Measurements from ENCODE around the gene SYNGR2. TPM values are rescaled to one million over a fixed set of nuclear protein-coding genes. Genes with fewer than 3 reads are reported as not detected.

The SYNGR2 gene
- total RNA-seq, 1 donor from 2014 or later, result 41.9 TPM

- Histone ChIP-seq H3K36me3 (ENCODE audit: control insufficient read depth, insufficient read depth, low read length) (no peaks in the 10 kb centered on the region), H3K27me3 (ENCODE audit: control insufficient read depth, insufficient read depth, low read length) (no peaks in the 10 kb centered on the region), H3K4me3 (ENCODE audit: low read depth, low read length) (no peak overlapping the region)
- no peak for TF ChIP-seq CTCF (IDR thresholded peaks at IDR 0.05; ENCODE audit: insufficient read depth, low read length, severe bottlenecking)
- FAIRE-seq (no peak), DNase-seq (ENCODE audit: low read depth) (no peak)
These were observed 26.8 kb upstream of the SYNGR2 start for GRCh38 chr17:78141437-78142118.

- peak; percentile 97 for DNase-seq (ENCODE audit: low read depth)
- H3K4me3 ChIP-seq (ENCODE audit: low read depth, low read length), result no peak overlapping the region
- no peaks in the 10 kb centered on the region for H3K36me3 ChIP-seq (ENCODE audit: control insufficient read depth, insufficient read depth, low read length)
- TF ChIP-seq CTCF (IDR thresholded peaks at IDR 0.05; ENCODE audit: insufficient read depth, low read length, severe bottlenecking), result no peak
- FAIRE-seq, result peak; percentile 68
- H3K27me3 ChIP-seq (ENCODE audit: control insufficient read depth, insufficient read depth, low read length), result no peaks in the 10 kb centered on the region
These were observed 26.1 kb upstream of the SYNGR2 start for GRCh38 chr17:78142119-78142861.

- DNase-seq (ENCODE audit: low read depth) (no peak), FAIRE-seq (no peak)
- H3K27me3 ChIP-seq (ENCODE audit: control insufficient read depth, insufficient read depth, low read length), result no peaks in the 10 kb centered on the region
- H3K4me3 ChIP-seq (ENCODE audit: low read depth, low read length), result no peak overlapping the region
- no peak for TF ChIP-seq CTCF (IDR thresholded peaks at IDR 0.05; ENCODE audit: insufficient read depth, low read length, severe bottlenecking)
- H3K36me3 ChIP-seq (ENCODE audit: control insufficient read depth, insufficient read depth, low read length), result no peaks in the 10 kb centered on the region
These were observed 24.9 kb upstream of the SYNGR2 start for GRCh38 chr17:78143214-78144146.

- H3K36me3 ChIP-seq (ENCODE audit: control insufficient read depth, insufficient read depth, low read length), result no peaks in the 10 kb centered on the region
- no peak overlapping the region for H3K4me3 ChIP-seq (ENCODE audit: low read depth, low read length)
- H3K27me3 ChIP-seq (ENCODE audit: control insufficient read depth, insufficient read depth, low read length), result no peaks in the 10 kb centered on the region
- DNase-seq (ENCODE audit: low read depth) (no peak), FAIRE-seq (no peak)
- no peak for TF ChIP-seq CTCF (IDR thresholded peaks at IDR 0.05; ENCODE audit: insufficient read depth, low read length, severe bottlenecking)
These were observed 24.1 kb upstream of the SYNGR2 start for GRCh38 chr17:78144147-78144719.

GRCh38 chr17:78144736-78145641 lies 23.4 kb upstream of the SYNGR2 start:
- Histone ChIP-seq H3K36me3 (ENCODE audit: control insufficient read depth, insufficient read depth, low read length) (no peaks in the 10 kb centered on the region), H3K27me3 (ENCODE audit: control insufficient read depth, insufficient read depth, low read length) (no peaks in the 10 kb centered on the region), H3K4me3 (ENCODE audit: low read depth, low read length) (no peak overlapping the region)
- DNase-seq (ENCODE audit: low read depth), result no peak
- FAIRE-seq, result no peak
- no peak for TF ChIP-seq CTCF (IDR thresholded peaks at IDR 0.05; ENCODE audit: insufficient read depth, low read length, severe bottlenecking)
